Vagina (tissue), 2 donors: ENCODE data around the gene USP20. TPM values are rescaled to one million over a fixed set of nuclear protein-coding genes. Genes with fewer than 3 reads are reported as not detected.

Experiments used
- DNase-seq, 2 donors: peaks; one replicate each; pipeline ENCODE4 v3.0.0-alpha.2; 2017; ENCODE audit errors: extremely low spot score in 2 of 2
- H3K27ac ChIP-seq: fragments of 200-600 bp; sonication (generic); one replicate; pipeline ENCODE4 v1.5.1; 2019
- H3K27me3 ChIP-seq: fragments of 200-600 bp; sonication (generic); one replicate; pipeline ENCODE4 v1.5.1; 2019
- H3K36me3 ChIP-seq, 2 donors: fragments of 200-600 bp; sonication (generic); one replicate each; pipeline ENCODE4 v1.5.1; 2017 to 2019
- H3K4me1 ChIP-seq: fragments of 200-600 bp; sonication (generic); one replicate; pipeline ENCODE4 v1.5.1; 2019
- H3K4me3 ChIP-seq, 2 donors: fragments of 200-600 bp; sonication (generic); 1 replicate in 1 of 2; 2 replicates in 1 of 2; pipeline ENCODE4 v1.5.1; 2016 to 2019
- H3K9me3 ChIP-seq: fragments of 200-600 bp; sonication (generic); one replicate; pipeline ENCODE4 v1.5.1; 2019
- POLR2A ChIP-seq, 2 donors: fragments of 450-650 bp; IDR thresholded peaks; one replicate each; pipeline ENCODE4 v1.6.1; 2017; ENCODE audit warnings: antibody characterized with exemption in 2 of 2, mild to moderate bottlenecking in 2 of 2, moderate library complexity in 2 of 2
- POLR2AphosphoS5 ChIP-seq, 2 donors: sonication (generic); formaldehyde crosslinking; IDR thresholded peaks; one replicate each; pipeline ENCODE4 v1.9.0; 2017; ENCODE audit warnings: antibody characterized with exemption in 2 of 2, mild to moderate bottlenecking in 2 of 2, low read depth in 1 of 2; ENCODE audit not compliant: insufficient read depth in 1 of 2
- intact Hi-C: fragments of 100-400 bp; cut with DNase I; formaldehyde crosslinking; loops from one replicate; pipeline ENCODE4 v1.15.1; 2023
- total RNA-seq: library from RNA; depleted of rRNA; stranded (reverse); fragments of >200 nt; gene quantifications from one replicate; pipeline ENCODE4 v1.2.3, GENCODE V29; 2016
- TF ChIP-seq, protein P1 (sequence below), 3 experiments: fragments of 450-650 bp in 2 of 3; fragments of 200-600 bp in 1 of 3; sonication (generic) in 1 of 3; IDR thresholded peaks; one replicate each; pipeline ENCODE4 v1.5.1; 2017 to 2019; ENCODE audit warnings: antibody characterized with exemption in 3 of 3, mild to moderate bottlenecking in 2 of 3, moderate library complexity in 2 of 3

The USP20 gene
- total RNA-seq, 1 donor from 2014 or later, result 29.5 TPM

GRCh38 chr9:129899620-129900019 is 64.4 kb downstream of the USP20 start:
- TF ChIP-seq POLR2AphosphoS5 (IDR thresholded peaks at IDR 0.05; ENCODE audit: insufficient read depth in 1 of 2, low read depth in 1 of 2) (no peak), POLR2A (IDR thresholded peaks at IDR 0.05) (no peak)
- TF ChIP-seq, protein P1, sequence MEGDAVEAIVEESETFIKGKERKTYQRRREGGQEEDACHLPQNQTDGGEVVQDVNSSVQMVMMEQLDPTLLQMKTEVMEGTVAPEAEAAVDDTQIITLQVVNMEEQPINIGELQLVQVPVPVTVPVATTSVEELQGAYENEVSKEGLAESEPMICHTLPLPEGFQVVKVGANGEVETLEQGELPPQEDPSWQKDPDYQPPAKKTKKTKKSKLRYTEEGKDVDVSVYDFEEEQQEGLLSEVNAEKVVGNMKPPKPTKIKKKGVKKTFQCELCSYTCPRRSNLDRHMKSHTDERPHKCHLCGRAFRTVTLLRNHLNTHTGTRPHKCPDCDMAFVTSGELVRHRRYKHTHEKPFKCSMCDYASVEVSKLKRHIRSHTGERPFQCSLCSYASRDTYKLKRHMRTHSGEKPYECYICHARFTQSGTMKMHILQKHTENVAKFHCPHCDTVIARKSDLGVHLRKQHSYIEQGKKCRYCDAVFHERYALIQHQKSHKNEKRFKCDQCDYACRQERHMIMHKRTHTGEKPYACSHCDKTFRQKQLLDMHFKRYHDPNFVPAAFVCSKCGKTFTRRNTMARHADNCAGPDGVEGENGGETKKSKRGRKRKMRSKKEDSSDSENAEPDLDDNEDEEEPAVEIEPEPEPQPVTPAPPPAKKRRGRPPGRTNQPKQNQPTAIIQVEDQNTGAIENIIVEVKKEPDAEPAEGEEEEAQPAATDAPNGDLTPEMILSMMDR (IDR thresholded peaks at IDR 0.05), result no peak
- Histone ChIP-seq H3K9me3 (no peaks in the 10 kb centered on the region), H3K4me1 (no peaks in the 10 kb centered on the region), H3K27me3 (no peaks in the 10 kb centered on the region), H3K36me3 (peaks cover 0 to 66% of the 10 kb centered on the region in 2 donors), H3K4me3 (no peak overlapping the region), H3K27ac (no peak overlapping the region)
- intact Hi-C loops, result no loop called here
- DNase-seq, result no peak

DNA sequence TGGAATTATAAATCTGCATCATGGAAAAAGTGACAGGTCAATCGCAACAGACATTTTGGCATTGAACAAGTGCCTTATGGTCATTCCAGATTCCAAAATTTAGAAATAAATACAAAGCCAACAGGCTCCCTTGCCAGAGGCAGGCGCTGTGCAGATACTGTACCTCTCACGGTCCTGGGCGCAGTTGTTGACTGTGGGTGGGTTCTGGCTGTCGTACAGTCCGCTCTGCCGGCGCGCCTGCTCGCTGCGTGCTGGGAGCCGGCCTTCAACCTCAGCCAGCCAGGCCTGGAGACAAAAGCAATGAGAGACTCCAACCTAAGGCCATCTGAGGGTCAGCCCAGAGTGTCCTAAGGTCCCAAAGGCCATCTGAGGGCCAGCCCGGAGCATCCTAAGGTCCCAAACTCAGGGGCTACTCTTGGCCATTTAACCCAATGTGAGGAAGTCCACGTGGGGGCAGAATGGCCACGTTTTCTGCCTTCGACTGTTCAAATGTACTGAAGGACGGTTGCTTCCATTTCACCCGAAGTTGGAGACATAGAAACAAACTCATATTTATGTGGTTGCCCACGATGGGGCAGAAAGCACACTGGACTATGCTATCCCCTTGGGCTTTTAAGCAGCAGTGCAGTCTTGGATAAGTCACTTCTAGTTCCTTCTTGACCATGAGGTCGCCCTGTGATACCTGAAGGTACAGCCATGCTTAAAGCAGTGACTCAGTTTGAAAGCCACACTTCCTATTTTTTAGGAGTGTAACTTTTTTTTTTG is 65.2 kb downstream of the USP20 start:
- TF ChIP-seq POLR2A (IDR thresholded peaks at IDR 0.05) (no peak), POLR2AphosphoS5 (IDR thresholded peaks at IDR 0.05; ENCODE audit: insufficient read depth in 1 of 2, low read depth in 1 of 2) (no peak)
- TF ChIP-seq, protein P1 (IDR thresholded peaks at IDR 0.05), result no peak
- intact Hi-C loops, result no loop called here
- Histone ChIP-seq H3K4me1 (no peaks in the 10 kb centered on the region), H3K9me3 (no peaks in the 10 kb centered on the region), H3K27ac (no peak overlapping the region), H3K27me3 (no peaks in the 10 kb centered on the region), H3K36me3 (peaks cover 0 to 58% of the 10 kb centered on the region in 2 donors), H3K4me3 (no peak overlapping the region)
- no peak for DNase-seq

GRCh38 chr9:129901993-129902739 is 66.9 kb downstream of the USP20 start:
- Histone ChIP-seq H3K27ac (no peak overlapping the region), H3K36me3 (peaks cover 0 to 51% of the 10 kb centered on the region in 2 donors)
- intact Hi-C loops, result no loop called here

DNA sequence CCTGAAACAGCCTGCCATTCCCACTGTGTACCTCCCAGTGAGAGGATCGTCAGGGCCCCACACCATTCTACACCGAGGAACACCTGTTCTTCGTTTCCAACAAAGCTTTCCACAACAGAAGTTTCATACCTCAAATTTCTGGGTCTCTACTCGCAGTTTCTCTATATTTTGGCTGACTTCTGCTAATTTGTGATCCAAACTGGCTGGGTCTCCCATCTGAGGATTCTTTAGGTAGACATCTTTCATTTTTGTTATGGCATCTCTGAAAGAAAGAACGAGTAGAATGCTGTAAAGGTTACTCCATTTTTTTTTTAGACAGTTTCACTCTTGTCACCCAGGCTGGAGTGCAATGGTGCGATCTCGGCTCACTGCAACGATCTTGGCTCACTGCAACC is 67.5 kb downstream of the USP20 start:
- DNase-seq, result no peak
- no peaks in the 10 kb centered on the region for H3K27me3 ChIP-seq
- TF ChIP-seq POLR2A (IDR thresholded peaks at IDR 0.05), result no peak
- TF ChIP-seq, protein P1 (IDR thresholded peaks at IDR 0.05), result no peak
- no peak for TF ChIP-seq POLR2AphosphoS5 (IDR thresholded peaks at IDR 0.05; ENCODE audit: insufficient read depth in 1 of 2, low read depth in 1 of 2)
- no peaks in the 10 kb centered on the region for H3K4me1 ChIP-seq
- intact Hi-C loops, result no loop called here
- no peak overlapping the region for H3K27ac ChIP-seq
- no peak overlapping the region for H3K4me3 ChIP-seq
- peaks cover 0 to 51% of the 10 kb centered on the region in 2 donors for H3K36me3 ChIP-seq
- H3K9me3 ChIP-seq, result no peaks in the 10 kb centered on the region

More at GRCh38 chr9:129901993-129902739, 66.9 kb downstream of the USP20 start:
- Histone ChIP-seq H3K4me3 (no peak overlapping the region), H3K9me3 (no peaks in the 10 kb centered on the region), H3K4me1 (no peaks in the 10 kb centered on the region), H3K27me3 (no peaks in the 10 kb centered on the region)
- TF ChIP-seq POLR2AphosphoS5 (IDR thresholded peaks at IDR 0.05; ENCODE audit: insufficient read depth in 1 of 2, low read depth in 1 of 2) (no peak), POLR2A (IDR thresholded peaks at IDR 0.05) (no peak)
- TF ChIP-seq, protein P1 (IDR thresholded peaks at IDR 0.05), result no peak
- no peak for DNase-seq
